ENCODE data around the gene ARSG.
A peak's percentile ranks its signal among the peaks of the same experiment; 100 is the strongest.

The ARSG gene

DNA sequence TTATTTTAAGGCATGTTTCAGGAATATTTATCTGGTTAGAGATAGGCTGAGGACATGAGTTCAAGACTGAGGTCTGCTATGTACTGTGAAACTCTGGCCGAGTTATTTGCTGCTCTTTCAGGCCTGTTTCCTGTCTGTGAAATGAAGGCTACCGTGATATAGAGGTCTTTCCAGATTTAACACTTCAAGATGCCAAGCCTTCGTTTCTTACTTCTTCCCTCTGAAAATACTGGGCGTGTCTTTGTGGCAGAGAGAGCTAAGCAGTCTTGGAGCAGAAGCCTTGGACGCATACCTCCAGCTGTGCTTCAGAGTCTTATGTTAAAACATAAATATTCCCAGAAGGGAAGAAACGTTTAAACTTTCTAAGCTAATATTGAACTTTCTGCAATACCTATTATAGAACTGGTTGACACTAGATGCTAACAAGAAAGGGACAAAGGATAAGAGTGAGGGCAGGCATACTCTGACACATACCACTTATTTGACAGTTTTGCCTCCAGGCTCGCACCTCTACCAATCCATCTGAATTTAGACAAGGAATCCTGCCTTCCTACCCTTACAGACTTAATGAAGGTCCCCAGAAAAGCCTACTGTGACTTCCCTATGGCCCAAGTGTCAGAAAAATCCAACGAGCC lies 148.5 kb downstream of the ARSG start:
- no peaks in the 10 kb centered on the region for H3K9me3 ChIP-seq
- H3K4me3 ChIP-seq (ENCODE audit: low read depth in 1 of 2, low read length in 1 of 2) = peak overlapping the region in 1 of 2 experiments; percentile 9
- H3K27ac ChIP-seq = peak overlapping the region; percentile 86
- TF ChIP-seq, protein P1, sequence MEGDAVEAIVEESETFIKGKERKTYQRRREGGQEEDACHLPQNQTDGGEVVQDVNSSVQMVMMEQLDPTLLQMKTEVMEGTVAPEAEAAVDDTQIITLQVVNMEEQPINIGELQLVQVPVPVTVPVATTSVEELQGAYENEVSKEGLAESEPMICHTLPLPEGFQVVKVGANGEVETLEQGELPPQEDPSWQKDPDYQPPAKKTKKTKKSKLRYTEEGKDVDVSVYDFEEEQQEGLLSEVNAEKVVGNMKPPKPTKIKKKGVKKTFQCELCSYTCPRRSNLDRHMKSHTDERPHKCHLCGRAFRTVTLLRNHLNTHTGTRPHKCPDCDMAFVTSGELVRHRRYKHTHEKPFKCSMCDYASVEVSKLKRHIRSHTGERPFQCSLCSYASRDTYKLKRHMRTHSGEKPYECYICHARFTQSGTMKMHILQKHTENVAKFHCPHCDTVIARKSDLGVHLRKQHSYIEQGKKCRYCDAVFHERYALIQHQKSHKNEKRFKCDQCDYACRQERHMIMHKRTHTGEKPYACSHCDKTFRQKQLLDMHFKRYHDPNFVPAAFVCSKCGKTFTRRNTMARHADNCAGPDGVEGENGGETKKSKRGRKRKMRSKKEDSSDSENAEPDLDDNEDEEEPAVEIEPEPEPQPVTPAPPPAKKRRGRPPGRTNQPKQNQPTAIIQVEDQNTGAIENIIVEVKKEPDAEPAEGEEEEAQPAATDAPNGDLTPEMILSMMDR (IDR thresholded peaks at IDR 0.05) = no peak
- peaks cover 38% of the 10 kb centered on the region for H3K36me3 ChIP-seq
- H3K4me1 ChIP-seq (ENCODE audit: control insufficient read depth in 1 of 2, insufficient read depth in 1 of 2, low read depth in 1 of 2, low read length in 1 of 2) = peaks cover 72 to 79% of the 10 kb centered on the region in 2 experiments
- no peaks in the 10 kb centered on the region for H3K27me3 ChIP-seq

DNA sequence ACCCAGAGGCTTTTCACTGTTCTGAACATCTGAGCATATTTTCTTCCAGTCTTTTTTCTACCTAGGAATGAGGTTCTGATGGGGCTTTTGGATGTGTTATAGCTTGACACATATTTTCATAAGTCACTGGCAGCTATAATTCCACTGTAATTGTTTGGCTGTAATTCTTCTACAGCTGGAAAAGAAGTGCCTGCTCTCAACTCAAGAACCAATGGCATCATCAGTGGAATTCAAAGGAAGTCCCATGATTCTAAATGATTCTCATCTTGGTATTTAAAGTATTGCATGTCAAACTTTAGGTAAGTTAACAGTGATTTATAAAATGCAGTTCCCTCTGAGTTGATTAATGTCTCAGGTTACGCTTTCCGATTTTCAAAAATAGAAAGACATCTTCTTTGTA lies 149.2 kb downstream of the ARSG start:
- H3K27me3 ChIP-seq = no peaks in the 10 kb centered on the region
- TF ChIP-seq, protein P1 (IDR thresholded peaks at IDR 0.05) = no peak
- H3K4me1 ChIP-seq (ENCODE audit: control insufficient read depth in 1 of 2, insufficient read depth in 1 of 2, low read depth in 1 of 2, low read length in 1 of 2) = peaks cover 72 to 79% of the 10 kb centered on the region in 2 experiments
- peak overlapping the region; percentile 20 to 32 for H3K4me3 ChIP-seq (ENCODE audit: low read depth in 1 of 2, low read length in 1 of 2)
- H3K27ac ChIP-seq = peak overlapping the region; percentile 86
- H3K36me3 ChIP-seq = peaks cover 38% of the 10 kb centered on the region
- no peaks in the 10 kb centered on the region for H3K9me3 ChIP-seq

DNA sequence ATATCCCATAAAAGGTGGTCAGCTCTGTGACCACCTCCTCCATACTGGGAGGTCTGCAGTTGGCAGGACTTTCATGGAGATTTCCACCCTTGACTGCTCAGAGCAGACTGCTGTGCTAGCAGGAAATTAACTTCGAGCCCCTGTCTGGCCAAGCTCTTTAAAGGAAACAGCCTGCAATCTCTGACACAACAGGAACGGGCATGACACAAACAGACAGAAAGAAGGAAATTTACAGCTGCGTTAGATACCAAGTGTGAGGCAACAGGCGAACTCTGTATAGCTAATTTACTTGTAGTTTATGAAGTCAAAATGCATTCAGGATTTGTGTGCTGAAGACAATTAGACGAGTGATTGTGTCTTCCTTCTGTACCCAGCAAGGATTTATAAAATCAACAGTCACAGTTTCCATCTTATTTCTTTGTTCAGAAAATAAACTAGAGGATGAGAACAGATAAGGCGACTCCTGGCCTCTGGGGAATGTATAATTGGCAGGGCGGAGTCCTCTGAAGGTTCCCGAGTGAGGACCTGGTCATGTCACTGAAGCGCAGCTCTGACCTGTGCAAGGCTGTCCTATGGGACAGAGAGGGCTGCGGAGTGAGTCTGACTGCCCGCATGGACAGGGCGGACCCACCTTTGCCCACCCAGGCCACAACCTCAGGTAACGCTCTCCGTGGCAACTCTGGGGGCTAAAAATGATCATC lies 149.9 kb downstream of the ARSG start:
- H3K4me1 ChIP-seq (ENCODE audit: control insufficient read depth in 1 of 2, insufficient read depth in 1 of 2, low read depth in 1 of 2, low read length in 1 of 2) = peaks cover 69 to 73% of the 10 kb centered on the region in 2 experiments
- H3K27ac ChIP-seq = peak overlapping the region; percentile 86
- TF ChIP-seq, protein P1 (IDR thresholded peaks at IDR 0.05) = no peak
- H3K9me3 ChIP-seq = no peaks in the 10 kb centered on the region
- H3K4me3 ChIP-seq (ENCODE audit: low read depth in 1 of 2, low read length in 1 of 2) = peak overlapping the region; percentile 20 to 32
- peaks cover 38% of the 10 kb centered on the region for H3K36me3 ChIP-seq
- H3K27me3 ChIP-seq = no peaks in the 10 kb centered on the region

DNA sequence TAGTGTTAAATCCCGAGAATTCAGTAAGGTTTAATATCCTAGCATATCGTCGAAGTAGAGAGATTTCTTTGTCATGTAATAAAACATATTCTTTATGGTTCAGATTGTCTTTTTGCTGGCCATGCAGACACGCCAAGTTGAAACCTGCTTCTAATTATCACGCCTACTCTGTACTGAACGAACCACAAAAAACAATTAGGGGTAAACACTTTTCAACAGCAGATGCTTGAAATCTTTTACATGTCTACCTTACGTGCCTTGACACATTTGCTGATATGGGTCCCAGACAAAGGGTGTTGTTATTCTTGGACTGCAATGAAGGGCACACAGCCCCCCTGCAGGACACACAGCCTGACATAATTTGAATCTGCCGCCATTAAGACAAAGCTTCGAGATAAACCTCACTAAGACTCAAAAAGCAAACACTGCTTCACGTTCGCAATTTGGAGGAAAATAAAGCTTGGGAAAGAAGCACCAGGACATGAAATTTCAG lies 152.7 kb downstream of the ARSG start:
- TF ChIP-seq, protein P1 (IDR thresholded peaks at IDR 0.05) = no peak
- Histone ChIP-seq H3K9me3 (no peaks in the 10 kb centered on the region), H3K27ac (peak overlapping the region; percentile 86), H3K4me1 (ENCODE audit: control insufficient read depth in 1 of 2, insufficient read depth in 1 of 2, low read depth in 1 of 2, low read length in 1 of 2) (peaks cover 41 to 47% of the 10 kb centered on the region in 2 experiments), H3K36me3 (peaks cover 65% of the 10 kb centered on the region), H3K27me3 (no peaks in the 10 kb centered on the region), H3K4me3 (ENCODE audit: low read depth in 1 of 2, low read length in 1 of 2) (no peak overlapping the region)

DNA sequence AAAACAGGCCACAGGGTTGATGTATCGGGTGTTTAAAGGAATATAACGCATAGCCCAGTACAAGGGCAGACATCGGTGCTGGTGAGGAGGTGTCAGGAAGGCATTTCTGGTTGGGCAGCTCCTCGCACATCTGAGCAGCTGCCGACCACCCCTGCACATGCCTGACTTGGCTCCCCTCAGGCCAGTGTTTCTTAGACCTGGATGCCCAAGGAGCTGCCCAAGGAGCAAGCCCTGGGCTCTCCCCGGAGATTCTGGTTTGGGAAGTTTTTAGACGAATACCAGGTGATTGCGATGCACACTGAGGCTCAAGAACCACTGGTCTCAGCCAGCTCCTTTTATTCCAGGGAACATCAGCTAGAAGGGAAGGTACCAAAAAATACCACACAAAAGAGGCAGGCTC lies 154.4 kb downstream of the ARSG start:
- Histone ChIP-seq H3K4me3 (ENCODE audit: low read depth in 1 of 2, low read length in 1 of 2) (no peak overlapping the region), H3K36me3 (peaks cover 81% of the 10 kb centered on the region), H3K4me1 (ENCODE audit: control insufficient read depth in 1 of 2, insufficient read depth in 1 of 2, low read depth in 1 of 2, low read length in 1 of 2) (peaks cover 24 to 31% of the 10 kb centered on the region in 2 experiments), H3K9me3 (no peaks in the 10 kb centered on the region), H3K27me3 (no peaks in the 10 kb centered on the region), H3K27ac (peak overlapping the region; percentile 41)
- TF ChIP-seq, protein P1 (IDR thresholded peaks at IDR 0.05) = no peak
